NOMO-1 treated with dmso at 0.1 percent for 144 hours (cell line): ENCODE results near the gene USP54.
"Not testable (repeated sequence)": the region's sequence is repeated elsewhere in the genome, so short reads cannot be mapped to it uniquely, and the experiment has no call there.

Experiments used
- DNase-seq: peaks from one replicate; lab custom pipeline; 2025; ENCODE audit not compliant: unreplicated experiment; lab: John Stamatoyannopoulos, UW

Gene USP54, protein sequence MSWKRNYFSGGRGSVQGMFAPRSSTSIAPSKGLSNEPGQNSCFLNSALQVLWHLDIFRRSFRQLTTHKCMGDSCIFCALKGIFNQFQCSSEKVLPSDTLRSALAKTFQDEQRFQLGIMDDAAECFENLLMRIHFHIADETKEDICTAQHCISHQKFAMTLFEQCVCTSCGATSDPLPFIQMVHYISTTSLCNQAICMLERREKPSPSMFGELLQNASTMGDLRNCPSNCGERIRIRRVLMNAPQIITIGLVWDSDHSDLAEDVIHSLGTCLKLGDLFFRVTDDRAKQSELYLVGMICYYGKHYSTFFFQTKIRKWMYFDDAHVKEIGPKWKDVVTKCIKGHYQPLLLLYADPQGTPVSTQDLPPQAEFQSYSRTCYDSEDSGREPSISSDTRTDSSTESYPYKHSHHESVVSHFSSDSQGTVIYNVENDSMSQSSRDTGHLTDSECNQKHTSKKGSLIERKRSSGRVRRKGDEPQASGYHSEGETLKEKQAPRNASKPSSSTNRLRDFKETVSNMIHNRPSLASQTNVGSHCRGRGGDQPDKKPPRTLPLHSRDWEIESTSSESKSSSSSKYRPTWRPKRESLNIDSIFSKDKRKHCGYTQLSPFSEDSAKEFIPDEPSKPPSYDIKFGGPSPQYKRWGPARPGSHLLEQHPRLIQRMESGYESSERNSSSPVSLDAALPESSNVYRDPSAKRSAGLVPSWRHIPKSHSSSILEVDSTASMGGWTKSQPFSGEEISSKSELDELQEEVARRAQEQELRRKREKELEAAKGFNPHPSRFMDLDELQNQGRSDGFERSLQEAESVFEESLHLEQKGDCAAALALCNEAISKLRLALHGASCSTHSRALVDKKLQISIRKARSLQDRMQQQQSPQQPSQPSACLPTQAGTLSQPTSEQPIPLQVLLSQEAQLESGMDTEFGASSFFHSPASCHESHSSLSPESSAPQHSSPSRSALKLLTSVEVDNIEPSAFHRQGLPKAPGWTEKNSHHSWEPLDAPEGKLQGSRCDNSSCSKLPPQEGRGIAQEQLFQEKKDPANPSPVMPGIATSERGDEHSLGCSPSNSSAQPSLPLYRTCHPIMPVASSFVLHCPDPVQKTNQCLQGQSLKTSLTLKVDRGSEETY (N-terminal part only)

DNA sequence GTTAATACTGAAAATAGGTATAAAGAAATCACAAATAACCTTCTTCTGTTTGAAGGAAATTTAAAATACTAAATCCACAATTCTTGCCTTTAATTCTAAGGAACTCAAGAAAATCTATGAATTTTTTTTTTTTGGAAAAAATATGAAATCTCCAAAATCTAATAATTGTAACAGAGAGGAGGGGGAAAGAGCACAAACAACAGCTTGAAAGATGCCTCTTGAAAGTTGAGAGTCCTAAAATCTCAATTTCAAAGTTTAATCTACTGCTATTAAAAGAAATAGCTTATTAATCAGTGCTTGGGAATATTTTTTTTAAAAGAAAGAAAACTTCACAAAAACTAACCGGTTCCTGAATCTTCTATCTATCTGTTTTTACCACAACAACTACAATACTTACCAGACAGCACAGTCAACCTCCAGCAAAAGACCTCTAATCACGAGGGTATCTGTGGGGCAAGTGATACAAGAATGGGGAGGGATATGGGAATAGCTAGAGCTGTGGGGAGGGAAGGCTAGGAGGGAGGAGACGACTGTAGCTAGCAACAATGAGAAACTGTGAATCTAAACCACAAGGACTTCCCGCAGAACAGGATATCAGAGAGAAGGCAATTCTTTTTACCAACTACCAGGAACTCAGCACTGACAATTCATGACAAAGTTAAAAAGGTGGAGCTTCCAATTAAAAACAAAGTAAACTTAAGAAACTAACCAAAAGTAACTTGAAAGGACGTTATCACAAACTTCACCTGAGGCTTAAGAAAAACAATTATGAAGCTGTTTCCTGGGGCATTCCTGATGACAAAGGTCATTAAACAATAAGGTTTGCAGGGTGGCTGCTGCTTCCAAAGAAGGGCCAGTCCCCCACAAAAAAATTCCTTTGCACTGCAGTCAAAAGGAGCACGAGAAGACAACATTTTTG is at the start of gene USP54:
USP54 (minus strand) TSS at position 462 of the 919 bp plus-strand sequence. CDS start 15,684 bp downstream, outside the sequence.
- no peak for DNase-seq

DNA sequence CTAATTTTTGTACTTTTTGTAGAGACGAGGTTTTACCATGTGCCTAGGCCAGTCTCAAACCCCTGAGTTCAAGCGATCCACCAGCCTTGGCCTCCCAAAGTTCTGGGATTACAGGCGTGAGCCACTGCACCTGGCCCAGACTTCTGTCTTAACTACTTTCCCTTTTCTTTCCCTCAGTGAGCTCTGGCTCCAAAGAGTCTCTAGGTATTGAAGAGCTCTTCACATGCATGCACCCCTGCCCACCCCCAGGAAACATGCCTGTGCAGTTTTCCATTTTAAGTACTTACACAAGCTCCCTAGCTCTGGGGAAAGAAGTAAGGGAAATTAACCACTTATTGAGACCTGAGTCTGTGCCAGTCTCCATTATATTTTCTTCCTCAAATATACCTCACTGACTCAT is 48.1 kb upstream of the USP54 start:
- DNase-seq: no peak

DNA sequence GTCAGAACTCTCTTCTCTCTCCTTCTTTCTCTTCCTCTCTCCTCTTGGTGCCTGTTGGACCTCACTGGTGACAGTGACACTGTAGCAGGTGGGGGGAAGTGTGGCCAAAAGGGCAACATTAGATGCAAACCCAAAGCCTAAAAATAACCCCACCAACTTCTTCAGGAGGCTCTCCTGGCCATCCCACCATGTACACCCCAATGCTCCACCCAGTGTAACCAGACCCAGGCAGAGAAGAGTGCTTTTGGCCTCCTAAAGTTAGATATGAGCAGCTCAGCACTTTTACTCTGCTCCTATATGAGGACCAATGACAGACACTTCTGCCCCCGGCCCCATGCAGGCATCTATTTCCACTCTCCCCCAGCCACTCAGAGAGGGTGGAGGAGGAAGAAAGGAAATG is 44.6 kb upstream of the USP54 start:
- no peak for DNase-seq

DNA sequence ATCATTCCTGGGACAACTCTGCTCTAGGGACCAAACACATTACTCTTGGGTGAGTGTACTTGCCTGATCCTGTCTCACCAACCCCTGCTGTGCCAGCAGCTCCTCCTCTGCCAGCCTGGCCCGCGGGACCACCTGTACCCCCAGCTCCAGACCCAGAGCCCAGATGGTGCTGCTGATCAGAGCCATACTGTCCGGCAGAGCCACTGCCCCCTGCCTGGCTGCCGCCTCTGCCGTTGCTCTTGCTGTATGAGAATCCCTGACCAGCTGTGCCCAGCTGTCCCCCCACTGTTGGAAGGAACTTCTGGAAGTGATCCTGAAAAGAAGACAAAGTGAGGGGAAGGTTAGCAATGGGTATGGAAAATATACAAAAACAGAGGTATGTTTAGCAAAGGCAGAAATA is 43.3 kb upstream of the USP54 start:
- DNase-seq: no peak

DNA sequence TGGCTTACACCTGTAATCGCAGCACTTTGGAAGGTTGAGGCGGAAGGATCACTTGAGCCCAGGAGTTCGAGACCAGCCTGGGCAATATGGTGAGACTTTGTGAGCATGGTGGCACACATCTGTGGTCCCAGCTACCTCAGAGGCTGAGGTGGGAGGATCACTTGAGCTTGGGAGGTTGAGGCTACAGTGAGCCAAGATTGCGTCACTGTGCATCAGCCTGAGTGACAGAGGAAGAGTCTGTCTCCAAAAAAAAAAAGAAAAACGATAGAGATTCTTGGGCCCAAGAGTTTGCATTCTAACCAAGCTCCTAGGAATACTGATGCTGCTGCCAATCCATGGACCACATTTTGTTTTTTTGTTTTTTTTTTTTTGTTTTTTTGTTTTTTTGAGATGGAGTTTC is 38.0 kb upstream of the USP54 start:
- DNase-seq: no peak

DNA sequence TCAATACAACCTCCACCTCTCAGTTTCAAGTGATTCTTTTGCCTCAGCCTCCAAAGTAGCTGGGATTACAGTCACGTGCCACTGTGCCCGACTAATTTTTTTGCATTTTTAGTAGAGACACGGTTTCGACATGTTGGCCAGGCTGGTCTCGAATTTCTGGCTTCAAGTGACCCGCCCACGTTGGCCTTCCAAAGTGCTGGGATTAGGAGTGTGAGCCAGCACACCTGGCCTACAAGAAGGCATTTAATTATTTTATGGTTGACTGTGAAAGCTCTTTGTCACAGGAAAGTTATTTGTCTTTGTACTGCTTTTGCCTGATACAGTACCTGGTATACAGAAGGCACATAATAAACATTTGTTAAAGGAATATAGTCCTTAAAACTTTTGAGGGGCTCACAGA is 37.3 kb upstream of the USP54 start:
- DNase-seq: no peak

DNA sequence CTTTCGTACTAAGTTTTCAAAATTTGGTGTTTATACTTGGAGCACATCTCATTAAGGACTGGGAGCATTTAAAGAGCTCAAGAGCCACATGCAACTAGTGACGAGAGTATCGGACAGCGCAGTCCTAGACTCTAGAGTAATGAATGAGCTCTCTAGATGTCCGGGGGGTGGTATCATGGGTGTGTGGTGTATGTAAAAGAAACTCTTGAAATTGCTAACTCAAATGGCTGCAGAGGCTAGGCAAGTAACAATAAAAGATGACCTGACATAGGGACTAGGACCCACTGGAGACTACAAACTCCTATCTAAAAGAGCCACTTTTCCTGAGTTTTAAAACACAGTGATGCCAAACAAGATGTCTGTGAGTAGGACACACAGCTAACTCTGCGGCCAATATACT is 36.2 kb upstream of the USP54 start:
- no peak for DNase-seq

DNA sequence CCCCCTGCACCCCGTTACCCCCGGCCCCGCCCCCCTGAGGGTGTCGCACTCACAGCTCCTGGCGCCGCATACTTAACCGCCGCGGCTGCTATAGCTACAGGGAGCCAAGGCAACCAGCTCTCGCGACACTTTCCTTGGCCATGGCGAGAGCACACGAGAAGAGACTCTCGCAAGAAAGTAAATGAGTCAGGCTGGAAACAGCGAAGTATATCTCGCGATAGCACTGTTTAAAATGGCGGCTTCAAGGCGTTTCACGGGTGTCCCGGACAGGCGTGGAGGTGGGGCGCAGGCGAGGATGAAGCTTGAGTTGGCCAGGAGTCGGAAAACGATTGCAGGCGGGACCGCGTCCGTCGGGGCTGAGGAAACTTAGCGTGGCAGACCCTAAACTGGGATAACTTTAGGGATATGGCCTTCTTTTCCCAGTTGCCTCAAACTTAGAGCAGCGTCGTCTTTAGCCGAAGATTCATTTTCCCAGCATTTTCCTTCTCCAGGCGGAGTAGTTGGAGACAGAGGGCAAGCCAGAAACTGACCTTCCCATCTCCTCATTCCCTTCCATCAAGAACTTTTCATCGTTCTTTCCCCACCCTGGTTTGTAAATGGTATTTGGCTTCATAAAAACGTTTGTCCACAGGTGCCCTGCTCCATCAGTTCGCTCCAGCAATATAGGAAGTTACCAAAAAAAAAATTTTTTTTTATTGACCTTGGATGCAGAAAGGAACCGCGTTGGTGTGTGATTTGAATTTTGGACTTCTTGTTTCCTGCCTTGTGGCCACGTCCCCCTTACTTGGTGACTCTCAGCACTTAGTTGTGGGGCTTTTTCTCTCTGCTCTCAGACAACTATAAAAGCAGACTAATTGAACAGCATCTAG is 35.0 kb upstream of the USP54 start:
- peak; percentile 93 for DNase-seq

DNA sequence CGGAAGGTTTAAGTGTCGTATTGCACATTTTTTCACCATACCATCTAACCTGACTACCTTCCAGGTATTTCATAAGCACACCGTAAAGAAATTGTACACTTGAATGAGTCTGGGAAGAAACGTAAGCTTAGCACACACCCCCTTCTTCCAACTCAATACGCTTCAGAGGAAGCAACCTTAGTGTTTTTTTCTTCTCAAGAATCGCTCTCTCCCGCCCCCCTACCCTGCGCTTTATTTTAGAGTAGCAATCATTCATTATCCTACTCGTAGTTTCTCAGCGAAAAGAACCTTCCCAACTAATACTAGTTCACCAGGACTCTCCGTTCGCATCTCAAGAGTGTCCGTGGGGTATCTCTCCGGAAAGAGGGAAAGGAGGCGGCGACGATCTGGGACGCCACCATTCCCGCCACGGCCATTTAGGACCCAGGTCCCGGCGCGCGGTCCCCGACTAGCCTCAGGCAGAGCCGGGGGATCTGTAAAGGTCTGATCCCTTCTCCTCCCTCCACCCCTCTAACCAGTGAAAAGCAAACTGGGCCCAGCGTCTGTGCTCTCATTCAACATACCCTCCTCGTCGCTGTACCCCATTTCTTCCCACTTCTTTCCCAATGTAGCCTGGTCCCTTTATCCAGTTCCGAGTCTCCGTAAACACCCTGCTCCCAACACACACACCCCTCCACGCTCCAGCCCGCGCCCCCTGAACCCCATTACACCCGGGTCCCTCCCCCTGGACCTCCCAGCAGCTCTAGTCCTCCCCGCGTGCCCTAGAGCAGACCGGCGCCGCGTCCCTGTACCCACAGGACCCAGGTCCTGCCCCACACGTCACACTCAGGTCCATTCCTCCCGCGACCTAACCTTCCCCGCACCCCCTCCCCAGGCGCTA is 34.1 kb upstream of the USP54 start:
- no peak for DNase-seq

DNA sequence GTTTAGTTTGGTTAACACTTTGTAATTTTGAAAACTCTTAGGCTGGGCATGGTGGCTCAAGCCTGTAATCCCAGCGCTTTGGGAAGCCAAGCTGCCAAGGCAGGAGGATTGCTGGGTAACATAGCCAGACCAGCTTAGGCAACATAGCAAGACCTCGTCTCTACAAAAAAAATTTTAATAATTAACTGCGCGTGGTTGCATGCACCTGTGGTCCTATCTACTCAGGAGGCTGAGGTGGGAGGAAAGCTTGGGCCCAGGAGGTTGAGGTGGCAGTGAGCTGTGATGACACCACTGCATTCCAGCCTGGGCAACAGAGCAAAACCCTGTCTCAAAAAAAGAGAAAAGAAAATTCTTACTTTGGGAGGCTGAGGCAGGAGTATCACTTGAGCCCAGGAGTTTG is 31.9 kb upstream of the USP54 start:
- no peak for DNase-seq

DNA sequence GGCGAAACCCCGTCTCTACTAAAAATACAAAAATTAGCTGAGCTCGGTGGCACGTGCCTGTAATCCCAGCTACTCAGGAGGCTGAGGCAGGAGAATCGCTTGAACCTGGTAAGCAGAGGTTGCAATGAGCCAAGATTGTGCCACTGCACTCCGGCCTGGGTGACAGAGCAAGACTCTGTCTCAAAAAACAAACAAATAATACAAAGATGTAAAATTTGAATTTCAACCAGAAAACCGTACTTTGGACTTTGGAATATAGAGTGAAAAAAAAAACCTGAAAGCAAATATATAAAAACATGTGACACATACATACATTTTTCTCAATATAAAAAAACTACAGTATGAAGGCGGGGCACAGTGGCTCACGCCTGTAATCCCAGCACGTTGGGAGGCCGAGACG is 29.8 kb upstream of the USP54 start:
- not testable (repeated sequence) for DNase-seq

DNA sequence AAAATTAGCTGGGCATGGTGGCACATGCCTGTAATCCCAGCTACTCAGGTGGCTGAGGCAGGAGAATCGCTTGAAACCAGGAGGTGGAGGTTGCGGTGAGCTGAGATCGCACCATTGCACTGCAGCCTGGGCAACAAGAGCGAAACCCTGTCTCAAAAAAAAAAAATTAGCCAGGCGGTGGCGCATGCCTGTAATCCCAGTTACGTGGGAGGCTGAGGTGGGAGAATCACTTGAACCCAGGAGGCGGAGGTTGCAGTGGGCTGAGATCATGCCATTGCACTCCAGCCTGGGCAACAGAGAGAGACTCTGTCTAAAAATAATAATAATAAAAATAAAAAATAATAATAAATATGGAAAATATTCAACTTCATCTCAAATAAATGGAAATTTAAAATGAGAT is 26.0 kb upstream of the USP54 start:
- not testable (repeated sequence) for DNase-seq

DNA sequence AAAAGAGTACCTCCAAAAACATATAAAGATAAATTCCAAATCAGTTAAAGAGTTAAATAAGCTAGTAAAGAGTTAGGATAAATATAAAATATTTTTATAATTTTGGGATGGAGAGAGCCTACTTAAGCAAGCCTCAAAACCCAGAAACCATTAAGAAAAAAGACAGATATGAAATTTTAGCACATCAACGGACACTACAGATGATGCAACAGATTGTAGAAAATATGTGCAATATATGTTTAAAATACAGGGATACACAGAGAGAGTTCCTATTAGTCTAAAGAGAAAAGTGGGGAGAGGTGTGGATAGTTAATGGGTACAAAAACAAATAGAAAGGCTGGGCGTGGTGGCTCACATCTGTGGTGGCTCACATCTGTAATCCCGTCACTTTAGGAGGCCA is 23.6 kb upstream of the USP54 start:
- no peak for DNase-seq

DNA sequence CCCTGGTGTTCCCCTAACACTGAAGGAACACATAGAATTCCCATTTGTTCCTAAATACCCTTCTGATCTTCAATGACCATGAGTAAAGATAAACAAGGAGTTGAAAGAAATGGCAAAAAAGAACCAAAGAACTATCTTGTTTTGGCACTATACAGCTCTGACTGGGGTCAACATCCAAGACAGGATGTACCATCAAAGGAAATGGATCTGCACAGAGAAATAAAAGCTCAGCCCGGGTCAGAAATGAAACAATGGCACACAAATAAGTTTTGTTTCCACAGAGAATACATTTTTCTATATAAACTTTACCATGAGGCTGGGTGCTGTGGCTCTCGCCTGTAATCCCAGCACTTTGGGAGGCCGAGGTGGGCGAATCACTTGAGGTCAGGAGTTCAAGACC is 18.0 kb upstream of the USP54 start:
- DNase-seq: no peak

DNA sequence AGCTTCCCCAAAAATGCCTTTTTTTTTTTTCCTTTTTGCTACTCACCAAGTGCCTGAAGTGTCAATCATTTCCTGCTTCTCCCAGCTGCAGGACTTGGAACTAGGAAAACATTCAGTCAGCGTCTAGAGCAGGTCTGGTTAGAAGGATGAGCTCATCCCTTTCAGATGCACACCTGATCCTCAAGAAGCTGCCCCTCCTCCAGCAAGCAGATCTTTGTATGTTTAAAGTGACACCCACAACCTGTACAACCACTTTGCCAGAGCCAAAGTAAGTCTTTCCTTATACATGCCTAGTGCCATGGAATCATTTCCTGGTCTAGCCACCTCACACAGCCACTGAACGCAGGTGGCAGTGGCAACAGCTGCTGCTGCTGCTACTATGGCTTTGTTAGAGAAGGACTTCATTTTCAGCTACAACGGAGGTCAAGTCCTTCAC is 10.4 kb upstream of the USP54 start:
- DNase-seq: no peak

DNA sequence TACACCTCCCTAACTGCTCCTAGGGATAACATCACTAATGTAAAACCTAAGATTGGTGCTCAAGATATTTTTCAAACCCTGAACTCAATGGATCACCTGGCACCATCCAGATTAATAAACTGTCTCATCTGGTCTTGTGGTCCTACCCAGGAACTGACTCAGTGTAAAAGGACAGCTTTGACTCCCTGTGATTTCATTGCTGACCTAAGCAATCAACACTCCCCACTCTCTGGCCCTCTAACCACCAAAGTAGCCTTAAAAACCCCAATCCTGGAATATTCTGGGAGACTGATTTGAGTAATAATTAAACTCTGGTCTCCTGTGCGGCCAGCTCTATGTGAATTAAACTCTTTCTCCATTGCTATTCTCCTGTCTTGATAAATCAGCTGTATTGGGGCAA is 6.2 kb upstream of the USP54 start:
- no peak for DNase-seq

DNA sequence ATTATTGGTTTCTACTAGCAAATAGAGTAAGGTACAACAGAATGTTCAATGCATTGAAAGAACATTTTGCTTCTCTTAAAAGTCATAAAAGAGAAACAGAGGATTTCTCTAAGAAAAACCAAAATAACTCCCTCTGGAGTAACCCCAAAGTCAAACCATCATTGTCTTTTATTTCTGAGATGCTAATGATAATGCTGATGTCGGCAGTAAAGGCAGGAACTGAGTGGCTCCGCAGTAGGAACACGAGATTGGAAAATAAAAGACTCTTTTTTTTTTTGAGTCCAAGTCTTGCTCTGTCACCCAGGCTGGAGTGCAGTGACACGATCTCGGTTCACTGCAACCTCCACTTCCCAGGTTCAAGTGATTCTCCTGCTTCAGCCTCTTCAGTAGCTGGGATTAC is 2.7 kb upstream of the USP54 start:
- DNase-seq: no peak

DNA sequence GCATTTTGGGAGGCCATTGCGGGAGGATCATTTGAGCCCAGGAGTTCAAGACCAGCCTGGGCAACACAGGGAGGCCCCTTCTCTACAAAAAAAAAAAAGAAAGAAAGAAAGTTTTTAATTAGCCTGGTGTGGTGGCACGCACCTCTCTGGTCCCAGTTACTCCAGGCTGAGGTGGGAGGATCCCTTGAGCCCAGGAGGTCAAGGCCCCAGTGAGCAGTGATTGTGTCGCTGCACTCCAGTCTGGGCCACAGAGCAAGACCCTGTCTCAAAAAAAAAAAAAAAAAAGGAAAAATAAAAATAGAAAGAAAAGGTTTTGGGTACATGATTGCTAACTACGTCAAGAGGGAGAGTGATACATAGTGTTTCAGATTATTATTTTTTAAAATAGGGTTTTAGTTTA is 2.0 kb upstream of the USP54 start:
- DNase-seq: no peak
